Measurements from ENCODE around the gene DAAM2.

Gene DAAM2

DNA sequence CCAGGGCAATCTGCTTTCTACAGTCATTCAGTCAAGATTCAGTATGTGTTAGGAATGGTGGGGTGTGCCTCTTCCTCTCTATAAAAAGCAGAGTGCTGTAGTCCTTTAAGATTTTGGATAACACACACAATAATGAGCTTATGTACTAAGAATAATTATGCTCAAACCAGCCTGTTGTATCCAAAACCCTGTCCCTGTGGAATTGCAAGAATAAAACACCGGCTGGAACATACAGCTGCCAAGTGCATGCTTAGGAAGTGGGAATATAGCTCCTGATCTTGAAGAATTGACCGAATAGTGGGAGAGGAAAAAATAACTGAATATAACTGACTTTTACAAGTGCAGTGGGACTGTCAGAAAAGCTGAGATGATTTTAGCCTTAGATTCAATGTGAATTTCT, 143.1 kb downstream of the DAAM2 start:
- DNase-seq = no peak

GRCh38 chr6:39936857-39937256, 144.7 kb downstream of the DAAM2 start:
- no peak for DNase-seq

DNA sequence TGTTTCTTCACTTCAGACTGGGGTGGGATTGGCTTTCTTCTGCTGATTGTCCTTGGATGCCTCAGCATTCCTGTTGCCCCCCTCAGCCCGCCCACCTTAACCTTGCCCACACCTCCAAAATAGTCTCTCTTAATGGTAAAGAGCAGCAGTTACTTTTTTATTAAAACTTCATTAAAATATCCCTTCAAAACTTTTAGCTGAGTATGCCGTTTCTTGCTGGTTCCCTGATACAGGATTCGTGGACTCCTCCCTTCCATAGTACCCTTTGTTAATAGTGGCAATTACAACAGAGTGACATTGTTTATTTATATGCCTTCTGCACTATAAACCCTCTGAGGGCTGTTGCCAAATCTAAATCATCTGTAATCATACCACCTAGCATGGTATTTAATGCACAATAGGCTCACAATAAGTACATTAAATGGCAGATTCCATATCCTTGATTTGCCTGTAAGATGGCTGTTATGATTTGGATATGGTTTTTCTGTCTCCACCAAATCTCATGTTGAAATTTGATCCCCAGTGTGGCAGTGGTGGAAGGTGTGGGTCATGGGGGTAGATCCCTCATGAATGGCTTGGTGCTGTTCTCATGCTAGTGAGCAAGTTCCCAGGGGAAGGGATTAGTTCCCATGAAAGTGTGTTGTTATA, 145.6 kb downstream of the DAAM2 start:
- no peak for DNase-seq

- DNase-seq = no peak
These were observed 146.8 kb downstream of the DAAM2 start for GRCh38 chr6:39938773-39939654.

GRCh38 chr6:39941138-39941537, 149.0 kb downstream of the DAAM2 start:
- DNase-seq = no peak

GRCh38 chr6:39941820-39942219, 149.6 kb downstream of the DAAM2 start:
- DNase-seq = no peak

GRCh38 chr6:39942903-39943580, 150.9 kb downstream of the DAAM2 start:
- no peak for DNase-seq

- DNase-seq = no peak
These were observed 153.4 kb downstream of the DAAM2 start for GRCh38 chr6:39945626-39946025.

- no peak for DNase-seq
These were observed 155.5 kb downstream of the DAAM2 start for GRCh38 chr6:39947611-39948068.

DNA sequence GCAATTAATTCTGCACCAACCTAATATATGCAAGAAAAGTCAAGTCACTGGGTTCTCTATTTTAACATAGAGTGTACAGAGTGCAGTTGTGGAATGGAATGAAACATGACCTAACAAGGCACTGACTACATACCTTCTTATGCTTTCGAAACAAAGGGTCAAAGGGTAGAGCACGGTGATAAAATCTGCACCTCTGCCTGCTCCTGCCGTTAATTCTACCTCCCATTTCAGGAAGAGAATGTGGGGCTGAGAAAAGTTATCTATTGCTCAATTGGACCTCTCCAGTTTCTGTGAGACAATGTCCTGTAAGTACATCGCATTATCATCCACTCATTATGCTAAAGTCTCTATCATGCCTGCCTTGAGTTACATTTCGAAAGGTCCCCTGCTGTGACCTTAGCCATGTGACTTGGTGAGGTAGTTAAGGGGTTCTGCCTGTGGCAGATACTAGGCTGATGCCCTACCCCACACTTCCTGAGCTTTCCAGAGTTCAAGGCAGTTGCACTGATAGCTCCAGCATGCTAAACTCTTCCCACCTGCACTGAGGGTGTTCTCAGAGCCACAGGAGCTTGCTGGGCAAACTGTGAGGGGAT, 156.1 kb downstream of the DAAM2 start:
- no peak for DNase-seq

- DNase-seq = no peak
These were observed 158.0 kb downstream of the DAAM2 start for GRCh38 chr6:39950125-39950720.

- DNase-seq = no peak
These were observed 159.0 kb downstream of the DAAM2 start for GRCh38 chr6:39951191-39951590.

DNA sequence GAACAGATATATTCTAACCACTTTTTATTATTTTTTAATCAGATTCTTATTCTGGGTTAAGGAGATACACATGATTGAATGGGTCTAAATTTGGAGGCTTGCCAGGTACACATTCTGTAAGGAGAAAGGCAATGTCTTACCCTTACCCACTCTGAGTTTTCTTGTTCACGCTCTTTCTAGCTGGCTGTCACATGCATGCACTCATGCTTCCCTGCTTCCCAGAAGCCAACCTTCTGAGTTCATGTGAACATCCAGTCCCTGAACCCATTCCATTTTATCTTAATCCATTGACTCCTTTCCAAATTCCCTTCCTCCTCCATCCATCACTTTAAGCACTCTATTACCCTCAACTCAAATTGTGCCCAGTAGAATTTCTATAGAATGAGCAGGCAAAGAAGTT, 159.5 kb downstream of the DAAM2 start:
- no peak for DNase-seq

GRCh38 chr6:39952167-39952566, 160.0 kb downstream of the DAAM2 start:
- no peak for DNase-seq

- DNase-seq = no peak
These were observed 161.0 kb downstream of the DAAM2 start for GRCh38 chr6:39953076-39953618.

All from CD4-positive, alpha-beta T cell treated with Interleukin-15 for 1 hour (primary cell).